DND-41 (cell line): Measurements from ENCODE around the gene MMP7.
A peak's percentile ranks its signal among the peaks of the same experiment; 100 is the strongest.

Experiments
- ATAC-seq: fragments of 200-7000 bp; cut with Tn5 transposase; 3 replicates; pipeline ENCODE4 v1.9.1; 2021; ENCODE audit warnings: low read depth; ENCODE audit not compliant: insufficient read depth
- DNase-seq: peaks from one replicate; pipeline ENCODE4 v3.0.0-alpha.2; 2020
- H2AFZ ChIP-seq: 2 replicates; pipeline ENCODE4 v1.6.0; 2012; ENCODE audit warnings: low read depth, low read length
- H3K27ac ChIP-seq: 2 replicates; pipeline ENCODE4 v1.5.1; 2012; ENCODE audit warnings: low read length, inconsistent platforms
- H3K27me3 ChIP-seq: fragments of 200-600 bp; sonication (generic); 2 replicates; pipeline ENCODE4 v1.6.0; 2012; ENCODE audit warnings: low read length, mild to moderate bottlenecking, inconsistent platforms; ENCODE audit not compliant: insufficient read depth, poor library complexity
- H3K36me3 ChIP-seq: 2 replicates; pipeline ENCODE4 v1.5.1; 2012; ENCODE audit warnings: low read length, inconsistent platforms; ENCODE audit not compliant: insufficient read depth
- H3K4me1 ChIP-seq: 2 replicates; pipeline ENCODE4 v1.5.1; 2012; ENCODE audit warnings: mild to moderate bottlenecking, low read length; ENCODE audit not compliant: insufficient read depth
- H3K4me2 ChIP-seq: 2 replicates; pipeline ENCODE4 v1.6.0; 2012; ENCODE audit warnings: mild to moderate bottlenecking, moderate library complexity, low read length, inconsistent platforms; ENCODE audit not compliant: insufficient read depth
- H3K4me3 ChIP-seq, 2 experiments: fragments of 200-600 bp in 1 of 2; shearing (Covaris generic) in 1 of 2; 2 replicates each; pipeline ENCODE4 v1.5.1; 2012 to 2016; ENCODE audit warnings: inconsistent platforms in 2 of 2, low read length in 2 of 2, mild to moderate bottlenecking in 2 of 2, low read depth in 1 of 2, moderate library complexity in 1 of 2
- H3K79me2 ChIP-seq: 2 replicates; pipeline ENCODE4 v1.6.0; 2012; ENCODE audit warnings: low read length, inconsistent platforms; ENCODE audit not compliant: insufficient read depth
- H3K9ac ChIP-seq: 2 replicates; pipeline ENCODE4 v1.6.0; 2012; ENCODE audit warnings: low read depth, mild to moderate bottlenecking, inconsistent platforms, low read length, moderate library complexity
- H3K9me3 ChIP-seq: 2 replicates; pipeline ENCODE4 v1.5.1; 2012; ENCODE audit warnings: low read length, moderate library complexity, mild to moderate bottlenecking, inconsistent platforms; ENCODE audit not compliant: insufficient read depth, severe bottlenecking
- H4K20me1 ChIP-seq: 2 replicates; pipeline ENCODE4 v1.6.0; 2012; ENCODE audit warnings: low read length; ENCODE audit not compliant: insufficient read depth
- EZH2 ChIP-seq: IDR thresholded peaks from 3 replicates; pipeline ENCODE4 v1.6.1; 2012; ENCODE audit warnings: borderline replicate concordance, low read depth, mild to moderate bottlenecking, moderate library complexity, low read length, inconsistent platforms; ENCODE audit not compliant: severe bottlenecking
- TF ChIP-seq, protein P1 (sequence below): IDR thresholded peaks from 2 replicates; pipeline ENCODE4 v1.5.1; 2012; ENCODE audit warnings: borderline replicate concordance, low read length, moderate library complexity, mild to moderate bottlenecking; ENCODE audit not compliant: poor library complexity, severe bottlenecking; ENCODE audit errors: extremely low read depth

The MMP7 gene

DNA sequence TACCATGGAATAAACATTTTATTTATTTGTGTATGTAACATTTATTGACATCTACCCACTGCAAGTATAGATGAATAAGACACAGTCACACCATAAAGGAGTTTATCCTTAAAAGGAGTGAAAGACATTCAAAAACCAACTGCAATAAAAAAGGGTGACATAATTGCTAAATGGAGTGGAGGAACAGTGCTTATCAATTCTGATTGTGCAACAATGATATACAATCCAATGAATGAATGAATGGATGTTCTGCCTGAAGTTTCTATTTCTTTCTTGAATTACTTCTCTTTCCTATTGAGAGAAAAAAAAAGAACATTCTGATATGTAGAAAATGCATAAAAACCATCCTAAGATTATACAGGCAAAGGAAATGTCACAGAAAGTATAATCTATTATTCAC is 10.0 kb downstream of the MMP7 start:
- DNase-seq (no peak), ATAC-seq (no peak)
- H3K27ac ChIP-seq = no peak overlapping the region

GRCh38 chr11:102518296-102519094 is 12.1 kb downstream of the MMP7 start:
- DNase-seq (no peak), ATAC-seq (no peak)
- no peaks in the 10 kb centered on the region for H3K9me3 ChIP-seq
- H3K36me3 ChIP-seq = no peaks in the 10 kb centered on the region
- no peaks in the 10 kb centered on the region for H3K79me2 ChIP-seq
- no peaks in the 10 kb centered on the region for H3K27me3 ChIP-seq
- no peak overlapping the region for H3K4me2 ChIP-seq
- no peaks in the 10 kb centered on the region for H4K20me1 ChIP-seq
- no peak for TF ChIP-seq EZH2
- TF ChIP-seq, protein P1, sequence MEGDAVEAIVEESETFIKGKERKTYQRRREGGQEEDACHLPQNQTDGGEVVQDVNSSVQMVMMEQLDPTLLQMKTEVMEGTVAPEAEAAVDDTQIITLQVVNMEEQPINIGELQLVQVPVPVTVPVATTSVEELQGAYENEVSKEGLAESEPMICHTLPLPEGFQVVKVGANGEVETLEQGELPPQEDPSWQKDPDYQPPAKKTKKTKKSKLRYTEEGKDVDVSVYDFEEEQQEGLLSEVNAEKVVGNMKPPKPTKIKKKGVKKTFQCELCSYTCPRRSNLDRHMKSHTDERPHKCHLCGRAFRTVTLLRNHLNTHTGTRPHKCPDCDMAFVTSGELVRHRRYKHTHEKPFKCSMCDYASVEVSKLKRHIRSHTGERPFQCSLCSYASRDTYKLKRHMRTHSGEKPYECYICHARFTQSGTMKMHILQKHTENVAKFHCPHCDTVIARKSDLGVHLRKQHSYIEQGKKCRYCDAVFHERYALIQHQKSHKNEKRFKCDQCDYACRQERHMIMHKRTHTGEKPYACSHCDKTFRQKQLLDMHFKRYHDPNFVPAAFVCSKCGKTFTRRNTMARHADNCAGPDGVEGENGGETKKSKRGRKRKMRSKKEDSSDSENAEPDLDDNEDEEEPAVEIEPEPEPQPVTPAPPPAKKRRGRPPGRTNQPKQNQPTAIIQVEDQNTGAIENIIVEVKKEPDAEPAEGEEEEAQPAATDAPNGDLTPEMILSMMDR = peak; percentile 21
- no peak overlapping the region for H2AFZ ChIP-seq
- no peaks in the 10 kb centered on the region for H3K4me1 ChIP-seq
- H3K4me3 ChIP-seq = no peak overlapping the region
- no peak overlapping the region for H3K9ac ChIP-seq
- no peak overlapping the region for H3K27ac ChIP-seq

More for the DNA sequence above, 10.0 kb downstream of the MMP7 start:
- Histone ChIP-seq H2AFZ (no peak overlapping the region), H3K4me2 (no peak overlapping the region), H3K27me3 (no peaks in the 10 kb centered on the region), H3K36me3 (no peaks in the 10 kb centered on the region), H3K4me1 (no peaks in the 10 kb centered on the region), H3K9ac (no peak overlapping the region), H3K79me2 (no peaks in the 10 kb centered on the region), H3K4me3 (no peak overlapping the region), H4K20me1 (no peaks in the 10 kb centered on the region), H3K9me3 (no peaks in the 10 kb centered on the region)
- no peak for TF ChIP-seq EZH2
- TF ChIP-seq, protein P1 = no peak

DNA sequence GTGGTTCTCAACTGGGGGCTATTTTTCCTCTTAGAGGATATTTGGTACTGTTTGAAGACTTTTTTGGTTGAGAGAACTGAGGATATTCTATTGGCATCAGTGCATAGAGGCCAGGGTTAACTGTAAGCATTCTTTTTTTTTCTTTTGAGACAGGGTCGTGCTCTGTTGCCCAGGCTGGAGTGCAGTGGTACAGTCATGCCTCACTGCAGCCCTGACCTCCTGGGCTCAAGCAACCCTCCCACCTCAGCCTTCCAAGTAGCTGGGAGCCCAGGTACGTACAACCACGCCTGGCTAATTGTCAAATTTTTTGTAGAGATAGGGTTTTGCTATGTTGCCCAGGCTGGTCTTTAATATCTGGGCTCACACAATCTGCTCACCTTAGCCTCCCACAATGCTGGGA is 12.9 kb downstream of the MMP7 start:
- no peak for ATAC-seq

More for the DNA sequence above, 12.9 kb downstream of the MMP7 start:
- no peaks in the 10 kb centered on the region for H3K36me3 ChIP-seq
- no peaks in the 10 kb centered on the region for H3K79me2 ChIP-seq
- no peak overlapping the region for H3K4me3 ChIP-seq
- no peaks in the 10 kb centered on the region for H3K4me1 ChIP-seq
- H4K20me1 ChIP-seq = no peaks in the 10 kb centered on the region
- H2AFZ ChIP-seq = no peak overlapping the region
- no peak overlapping the region for H3K9ac ChIP-seq
- H3K9me3 ChIP-seq = no peaks in the 10 kb centered on the region
- H3K27ac ChIP-seq = no peak overlapping the region
- TF ChIP-seq, protein P1 = no peak
- no peak for TF ChIP-seq EZH2
- no peaks in the 10 kb centered on the region for H3K27me3 ChIP-seq
- no peak overlapping the region for H3K4me2 ChIP-seq
- no peak for DNase-seq
